ENCODE data around the gene AXL. TPM values are rescaled to one million over a fixed set of nuclear protein-coding genes. Genes with fewer than 3 reads are reported as not detected.
"Not testable (repeated sequence)": the region's sequence is repeated elsewhere in the genome, so short reads cannot be mapped to it uniquely, and the experiment has no call there.

Gene AXL
- total and polyA plus RNA-seq, 2 donors (not counting 3 experiments of a cell fraction or from before 2014, with no cell fraction given): 86.9 to 172 TPM

DNA sequence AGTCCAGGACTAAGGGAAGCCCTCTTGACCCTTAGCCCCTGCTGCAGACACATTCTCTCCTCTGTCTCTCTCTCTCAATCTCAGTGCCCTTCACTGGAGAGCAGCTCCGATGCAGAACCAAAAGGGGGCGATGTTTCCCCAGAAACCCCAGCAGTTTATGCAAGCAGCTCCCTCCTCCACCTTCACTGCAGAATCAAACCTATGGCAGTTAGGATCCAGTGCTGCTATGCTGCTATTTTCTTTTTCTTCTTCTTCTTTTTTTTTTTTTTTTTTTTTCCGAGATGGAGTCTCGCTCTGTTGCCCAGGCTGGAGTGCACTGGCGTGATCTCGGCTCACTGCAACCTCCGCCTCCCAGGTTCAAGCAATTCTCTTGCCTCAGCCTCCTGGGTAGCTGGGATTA is 14.7 kb upstream of the AXL start:
- H3K4me2 ChIP-seq (ENCODE audit: insufficient read depth, low read length); H3K36me3 ChIP-seq (ENCODE audit: control insufficient read depth in 2 of 2, extremely low read depth in 1 of 2, insufficient read depth in 2 of 2, low read length in 2 of 2); H3K9ac ChIP-seq (replicated peaks; ENCODE audit: extremely low read depth, insufficient read depth, low read length); H3K9me3 ChIP-seq (replicated peaks; ENCODE audit: control insufficient read depth, insufficient read depth, low read length); H3K27me3 ChIP-seq (ENCODE audit: control insufficient read depth in 2 of 2, insufficient read depth in 2 of 2, low read length in 2 of 2); H3K9me1 ChIP-seq (replicated peaks; ENCODE audit: control insufficient read depth, extremely low read depth, insufficient read depth, low read length); H2AFZ ChIP-seq (ENCODE audit: low read depth, low read length); H3K79me2 ChIP-seq (ENCODE audit: control insufficient read depth, insufficient read depth, low read length); H4K20me1 ChIP-seq (replicated peaks; ENCODE audit: control insufficient read depth, extremely low read depth, insufficient read depth, low read length); H3K27ac ChIP-seq (ENCODE audit: insufficient read depth, low read depth, low read length); BruUV-seq (replicated peaks); H3K4me3 ChIP-seq (replicated peaks in 1 of 3; ENCODE audit: insufficient read depth in 1 of 3, low read depth in 1 of 3, low read length in 3 of 3); H3K4me1 ChIP-seq (ENCODE audit: control insufficient read depth, extremely low read depth, insufficient read depth, low read length); dilution Hi-C loops (cut with MboI; ENCODE audit: extremely low pct_ligation_motif_present, low sequenced_read_pairs): not testable (repeated sequence)
- DNase-seq (ENCODE audit: low read depth, low spot score) (peak; percentile 82), FAIRE-seq (peak; percentile 97)
- POLR2A ChIA-PET: interaction anchor here (0.6 to 0.8 kb wide), 7 partner anchors 8 to 105 kb away, joined by 4 to 9 read pairs (median 5); partner anchors contain the start of genes AXL and HNRNPUL1
- intact Hi-C loops (cut with micrococcal nuclease): loop anchor here (1.0 to 2.0 kb wide), 4 partner anchors 18 to 150 kb away; no protein-coding TSS in a partner anchor
- CTCF ChIA-PET: interaction anchor here (0.6 to 9.1 kb wide), 48 partner anchors 8 to 543 kb away, joined by 3 to 244 read pairs (median 5); partner anchors contain the start of genes AXL, B9D2, CYP2S1 and DMAC2
- TF ChIP-seq, protein P1, sequence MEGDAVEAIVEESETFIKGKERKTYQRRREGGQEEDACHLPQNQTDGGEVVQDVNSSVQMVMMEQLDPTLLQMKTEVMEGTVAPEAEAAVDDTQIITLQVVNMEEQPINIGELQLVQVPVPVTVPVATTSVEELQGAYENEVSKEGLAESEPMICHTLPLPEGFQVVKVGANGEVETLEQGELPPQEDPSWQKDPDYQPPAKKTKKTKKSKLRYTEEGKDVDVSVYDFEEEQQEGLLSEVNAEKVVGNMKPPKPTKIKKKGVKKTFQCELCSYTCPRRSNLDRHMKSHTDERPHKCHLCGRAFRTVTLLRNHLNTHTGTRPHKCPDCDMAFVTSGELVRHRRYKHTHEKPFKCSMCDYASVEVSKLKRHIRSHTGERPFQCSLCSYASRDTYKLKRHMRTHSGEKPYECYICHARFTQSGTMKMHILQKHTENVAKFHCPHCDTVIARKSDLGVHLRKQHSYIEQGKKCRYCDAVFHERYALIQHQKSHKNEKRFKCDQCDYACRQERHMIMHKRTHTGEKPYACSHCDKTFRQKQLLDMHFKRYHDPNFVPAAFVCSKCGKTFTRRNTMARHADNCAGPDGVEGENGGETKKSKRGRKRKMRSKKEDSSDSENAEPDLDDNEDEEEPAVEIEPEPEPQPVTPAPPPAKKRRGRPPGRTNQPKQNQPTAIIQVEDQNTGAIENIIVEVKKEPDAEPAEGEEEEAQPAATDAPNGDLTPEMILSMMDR (IDR thresholded peaks at IDR 0.05; ENCODE audit: extremely low read depth in 1 of 2, insufficient read depth in 1 of 2, low read depth in 1 of 2, low read length in 2 of 2): peak; percentile 89 to 92

DNA sequence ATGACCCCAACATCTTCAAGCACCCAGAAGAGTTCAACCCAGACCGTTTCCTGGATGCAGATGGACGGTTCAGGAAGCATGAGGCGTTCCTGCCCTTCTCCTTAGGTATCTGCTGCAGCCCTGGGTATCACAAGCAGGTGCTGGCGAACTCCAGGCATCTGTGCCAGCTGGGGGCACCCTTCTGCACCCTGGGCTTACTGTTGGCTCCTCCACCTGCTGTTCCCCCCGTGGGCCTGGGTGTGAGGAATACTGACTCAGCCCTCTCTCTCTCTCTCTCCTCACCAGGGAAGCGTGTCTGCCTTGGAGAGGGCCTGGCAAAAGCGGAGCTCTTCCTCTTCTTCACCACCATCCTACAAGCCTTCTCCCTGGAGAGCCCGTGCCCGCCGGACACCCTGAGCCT is 13.0 kb upstream of the AXL start:
- POLR2A ChIA-PET: no interaction called here
- intact Hi-C loops (cut with micrococcal nuclease): loop anchor here (2.0 kb wide), 1 partner anchor 17 kb away; no protein-coding TSS in a partner anchor
- CTCF ChIA-PET: interaction anchor here (1.3 to 9.1 kb wide), 2 partner anchors 56 to 102 kb away, joined by 3 to 244 read pairs; partner anchors contain the start of gene HNRNPUL1

More for the DNA sequence above, 13.0 kb upstream of the AXL start:
- Histone ChIP-seq H3K27ac (ENCODE audit: insufficient read depth, low read depth, low read length) (no peak overlapping the region), H3K4me1 (ENCODE audit: control insufficient read depth, extremely low read depth, insufficient read depth, low read length) (no peaks in the 10 kb centered on the region), H3K79me2 (ENCODE audit: control insufficient read depth, insufficient read depth, low read length) (no peaks in the 10 kb centered on the region), H3K4me3 (replicated peaks in 1 of 3; ENCODE audit: insufficient read depth in 1 of 3, low read depth in 1 of 3, low read length in 3 of 3) (no peak overlapping the region), H3K4me2 (ENCODE audit: insufficient read depth, low read length) (no peak overlapping the region), H2AFZ (ENCODE audit: low read depth, low read length) (no peak overlapping the region), H3K9me3 (replicated peaks; ENCODE audit: control insufficient read depth, insufficient read depth, low read length) (no peaks in the 10 kb centered on the region), H3K27me3 (ENCODE audit: control insufficient read depth in 2 of 2, insufficient read depth in 2 of 2, low read length in 2 of 2) (no peaks in the 10 kb centered on the region), H3K9ac (replicated peaks; ENCODE audit: extremely low read depth, insufficient read depth, low read length) (no peak overlapping the region), H3K36me3 (ENCODE audit: control insufficient read depth in 2 of 2, extremely low read depth in 1 of 2, insufficient read depth in 2 of 2, low read length in 2 of 2) (no peaks in the 10 kb centered on the region), H3K9me1 (replicated peaks; ENCODE audit: control insufficient read depth, extremely low read depth, insufficient read depth, low read length) (no peaks in the 10 kb centered on the region), H4K20me1 (replicated peaks; ENCODE audit: control insufficient read depth, extremely low read depth, insufficient read depth, low read length) (no peaks in the 10 kb centered on the region)
- no TSS peak for BruUV-seq (replicated peaks)
- TF ChIP-seq POLR2AphosphoS5 (IDR thresholded peaks at IDR 0.05; ENCODE audit: insufficient read depth, low read depth, low read length) (no peak), JUN (IDR thresholded peaks at IDR 0.05; ENCODE audit: borderline replicate concordance, insufficient read depth, insufficient read length, low read depth) (no peak), FOS (IDR thresholded peaks at IDR 0.05; ENCODE audit: borderline replicate concordance, insufficient read depth, low read length) (no peak)
- TF ChIP-seq, protein P1 (IDR thresholded peaks at IDR 0.05; ENCODE audit: extremely low read depth in 1 of 2, insufficient read depth in 1 of 2, low read depth in 1 of 2, low read length in 2 of 2): no peak
- no peak for DNase-seq (ENCODE audit: low read depth, low spot score)
- dilution Hi-C loops (cut with MboI; ENCODE audit: extremely low pct_ligation_motif_present, low sequenced_read_pairs): no loop called here
- FAIRE-seq: no peak

Data from endothelial cell of umbilical vein (primary cell).